ENCODE results near the gene GLUL.

DNA sequence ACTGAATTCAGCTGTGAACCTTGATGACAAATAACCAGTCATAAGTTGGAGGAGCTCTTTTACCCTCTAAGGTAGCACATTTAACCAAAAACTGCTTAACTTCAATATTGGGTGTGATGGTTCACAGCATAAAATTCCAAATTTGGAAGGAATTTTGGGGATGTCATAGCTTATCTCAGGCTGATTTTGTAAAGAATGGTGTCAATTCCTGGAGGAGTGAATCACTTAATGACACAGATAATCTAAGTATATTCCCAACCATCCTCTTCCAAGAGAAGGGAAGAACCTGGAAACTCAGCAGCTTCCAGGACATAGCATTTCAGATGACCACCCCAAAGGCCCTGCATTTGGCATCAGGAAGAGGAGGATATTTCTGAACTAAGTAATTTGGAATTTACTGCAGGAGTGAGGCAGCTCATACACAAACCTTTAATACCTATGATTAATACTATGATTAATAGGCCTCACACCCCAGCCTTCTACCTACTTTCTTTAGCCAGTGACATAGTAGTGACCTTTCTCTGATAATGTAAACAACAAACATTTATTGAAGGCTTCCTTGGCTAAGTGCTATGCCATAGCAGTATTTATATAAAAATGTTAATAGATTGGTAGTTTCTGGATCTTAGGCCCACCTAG, 14.5 kb downstream of the GLUL start:
- TF ChIP-seq, protein P1, sequence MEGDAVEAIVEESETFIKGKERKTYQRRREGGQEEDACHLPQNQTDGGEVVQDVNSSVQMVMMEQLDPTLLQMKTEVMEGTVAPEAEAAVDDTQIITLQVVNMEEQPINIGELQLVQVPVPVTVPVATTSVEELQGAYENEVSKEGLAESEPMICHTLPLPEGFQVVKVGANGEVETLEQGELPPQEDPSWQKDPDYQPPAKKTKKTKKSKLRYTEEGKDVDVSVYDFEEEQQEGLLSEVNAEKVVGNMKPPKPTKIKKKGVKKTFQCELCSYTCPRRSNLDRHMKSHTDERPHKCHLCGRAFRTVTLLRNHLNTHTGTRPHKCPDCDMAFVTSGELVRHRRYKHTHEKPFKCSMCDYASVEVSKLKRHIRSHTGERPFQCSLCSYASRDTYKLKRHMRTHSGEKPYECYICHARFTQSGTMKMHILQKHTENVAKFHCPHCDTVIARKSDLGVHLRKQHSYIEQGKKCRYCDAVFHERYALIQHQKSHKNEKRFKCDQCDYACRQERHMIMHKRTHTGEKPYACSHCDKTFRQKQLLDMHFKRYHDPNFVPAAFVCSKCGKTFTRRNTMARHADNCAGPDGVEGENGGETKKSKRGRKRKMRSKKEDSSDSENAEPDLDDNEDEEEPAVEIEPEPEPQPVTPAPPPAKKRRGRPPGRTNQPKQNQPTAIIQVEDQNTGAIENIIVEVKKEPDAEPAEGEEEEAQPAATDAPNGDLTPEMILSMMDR (IDR thresholded peaks at IDR 0.05) = no peak
- TF ChIP-seq EZH2 (IDR thresholded peaks at IDR 0.05; ENCODE audit: borderline replicate concordance, insufficient read depth, low read depth, low read length, poor library complexity, severe bottlenecking) = no peak

Measured in B cell (primary cell).